ENCODE data around the gene CLCF1. TPM values are rescaled to one million over a fixed set of nuclear protein-coding genes. Genes with fewer than 3 reads are reported as not detected.

Gene CLCF1
- total and polyA plus RNA-seq, 10 of the 15 experiments (the other 5 are each of a cell fraction or from before 2014, with no cell fraction given), result 0.16 to 2.1 (median 0.63) TPM; not detected in 1

DNA sequence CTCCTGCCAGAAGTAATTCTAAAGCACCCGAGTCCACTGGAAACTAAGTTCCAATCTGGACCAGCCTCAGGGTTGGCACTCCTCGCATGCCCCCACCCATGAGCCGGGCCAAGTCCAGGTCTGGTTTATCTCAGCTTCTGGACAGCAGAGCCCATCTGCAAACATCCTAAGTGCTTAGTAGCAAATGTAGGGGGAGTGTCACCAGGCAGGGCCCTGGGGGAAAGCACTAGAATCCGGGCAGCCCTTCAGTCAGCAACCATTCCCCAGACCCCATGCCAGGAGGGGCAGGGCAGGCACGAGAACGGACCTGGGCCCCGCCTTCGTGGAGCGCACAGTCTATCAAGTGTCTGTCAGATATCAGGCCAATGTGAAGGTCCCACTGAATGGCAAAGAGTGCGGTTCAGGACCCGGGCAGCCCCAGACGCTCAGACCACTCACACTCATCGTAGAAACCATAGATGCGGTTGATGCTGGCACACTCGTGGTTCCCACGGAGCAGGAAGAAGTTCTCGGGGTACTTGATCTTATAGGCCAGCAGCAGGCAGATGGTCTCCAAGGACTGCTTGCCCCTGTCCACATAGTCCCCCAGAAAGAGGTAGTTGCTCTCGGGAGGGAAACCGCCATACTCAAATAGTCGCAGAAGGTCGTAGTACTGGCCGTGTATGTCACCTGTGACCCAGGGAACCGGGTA is 27.0 kb upstream of the CLCF1 start:
- peak overlapping the region; percentile 95 for H3K9ac ChIP-seq (ENCODE audit: control insufficient read depth, insufficient read depth, low read length)
- ChIA-PET CTCF (interaction anchor here (1.0 to 5.0 kb wide), 17 partner anchors 11 to 162 kb away, joined by 3 to 53 read pairs (median 9); partner anchors contain the start of genes AIP, CDK2AP2, PITPNM1 and PTPRCAP), POLR2A (interaction anchor here (1.0 to 7.3 kb wide), 14 partner anchors 8 to 160 kb away, joined by 3 to 112 read pairs (median 28); partner anchors contain the start of genes AIP, POLD4, PTPRCAP and RAD9A), SMC1A (ENCODE audit: uncharacterized antibody, unreplicated experiment) (interaction anchor here (0.8 to 5.7 kb wide), 13 partner anchors 8 to 70 kb away, joined by 3 to 46 read pairs (median 6); partner anchors contain the start of genes PTPRCAP, RAD9A, RPS6KB2 and TMEM134), RAD21 (ENCODE audit: unreplicated experiment) (interaction anchor here (1.0 to 6.4 kb wide), 20 partner anchors 8 to 248 kb away, joined by 3 to 112 read pairs (median 10); partner anchors contain the start of genes AIP, PITPNM1, POLD4 and PTPRCAP)
- H3K36me3 ChIP-seq (ENCODE audit: control insufficient read depth in 2 of 2, insufficient read depth in 2 of 2, low read length in 1 of 2), result peaks cover 22 to 24% of the 10 kb centered on the region in 2 experiments
- intact Hi-C loops (cut with micrococcal nuclease; ENCODE audit: unreplicated experiment) (loop anchor here (2.0 to 5.0 kb wide), 2 partner anchors 37 to 68 kb away; partner anchors contain the start of genes PTPRCAP and TMEM134), in situ Hi-C loops (cut with MboI) (no loop called here)
- H2AFZ ChIP-seq (ENCODE audit: control insufficient read depth, low read depth, low read length), result no peak overlapping the region
- H3K79me2 ChIP-seq (ENCODE audit: control insufficient read depth, insufficient read depth, low read length), result peaks cover 56% of the 10 kb centered on the region
- no peaks in the 10 kb centered on the region; the same call in 2 of the 3 replicates for H3K9me3 ChIP-seq (replicated peaks; ENCODE audit: control insufficient read depth, insufficient read depth, low read length)
- H3K4me1 ChIP-seq (ENCODE audit: control insufficient read depth, insufficient read depth, low read length), result peaks cover 38% of the 10 kb centered on the region
- H4K20me1 ChIP-seq (ENCODE audit: control insufficient read depth, insufficient read depth), result no peaks in the 10 kb centered on the region; the same call in 1 of the 2 replicates
- H3K27me3 ChIP-seq (replicated peaks in 1 of 2; ENCODE audit: control insufficient read depth in 2 of 2, insufficient read depth in 2 of 2, low read length in 1 of 2), result no peaks in the 10 kb centered on the region
- DNase-seq (ENCODE audit: low read depth, low spot score), result no peak
- peak overlapping the region; percentile 80 for H3K4me3 ChIP-seq
- no peak for FAIRE-seq
- WGBS (ENCODE audit: insufficient coverage, insufficient replicate concordance, low lambda C conversion rate, missing lambda C conversion rate), result 19% methylated on average over 23 of the region's 23 CpGs
- peak overlapping the region; percentile 98 for H3K4me2 ChIP-seq (ENCODE audit: control insufficient read depth, insufficient read depth)
- TF ChIP-seq RAD51 (IDR thresholded peaks at IDR 0.05) (no peak), POLR2A (IDR thresholded peaks at IDR 0.05; ENCODE audit: low read depth, low read length) (peak; percentile 53; the same call in 1 of the 2 replicates), ZNF274 (IDR thresholded peaks at IDR 0.05; ENCODE audit: insufficient read depth, insufficient read length) (no peak), POLR2AphosphoS2 (IDR thresholded peaks at IDR 0.05; ENCODE audit: low read depth, low read length) (peak; percentile 43; the same call in 1 of the 2 replicates), KLF5 (IDR thresholded peaks at IDR 0.05; ENCODE audit: partially characterized antibody) (no peak), SPI1 (IDR thresholded peaks at IDR 0.05; ENCODE audit: borderline replicate concordance, insufficient read depth, low read depth, low read length) (no peak), GABPA (IDR thresholded peaks at IDR 0.05; ENCODE audit: low read depth) (no peak), STAT3 (IDR thresholded peaks at IDR 0.05; ENCODE audit: low read depth, low read length) (no peak)
- TF ChIP-seq, protein P1, sequence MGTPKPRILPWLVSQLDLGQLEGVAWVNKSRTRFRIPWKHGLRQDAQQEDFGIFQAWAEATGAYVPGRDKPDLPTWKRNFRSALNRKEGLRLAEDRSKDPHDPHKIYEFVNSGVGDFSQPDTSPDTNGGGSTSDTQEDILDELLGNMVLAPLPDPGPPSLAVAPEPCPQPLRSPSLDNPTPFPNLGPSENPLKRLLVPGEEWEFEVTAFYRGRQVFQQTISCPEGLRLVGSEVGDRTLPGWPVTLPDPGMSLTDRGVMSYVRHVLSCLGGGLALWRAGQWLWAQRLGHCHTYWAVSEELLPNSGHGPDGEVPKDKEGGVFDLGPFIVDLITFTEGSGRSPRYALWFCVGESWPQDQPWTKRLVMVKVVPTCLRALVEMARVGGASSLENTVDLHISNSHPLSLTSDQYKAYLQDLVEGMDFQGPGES (IDR thresholded peaks at IDR 0.05), result no peak
- TF ChIP-seq, protein P2, sequence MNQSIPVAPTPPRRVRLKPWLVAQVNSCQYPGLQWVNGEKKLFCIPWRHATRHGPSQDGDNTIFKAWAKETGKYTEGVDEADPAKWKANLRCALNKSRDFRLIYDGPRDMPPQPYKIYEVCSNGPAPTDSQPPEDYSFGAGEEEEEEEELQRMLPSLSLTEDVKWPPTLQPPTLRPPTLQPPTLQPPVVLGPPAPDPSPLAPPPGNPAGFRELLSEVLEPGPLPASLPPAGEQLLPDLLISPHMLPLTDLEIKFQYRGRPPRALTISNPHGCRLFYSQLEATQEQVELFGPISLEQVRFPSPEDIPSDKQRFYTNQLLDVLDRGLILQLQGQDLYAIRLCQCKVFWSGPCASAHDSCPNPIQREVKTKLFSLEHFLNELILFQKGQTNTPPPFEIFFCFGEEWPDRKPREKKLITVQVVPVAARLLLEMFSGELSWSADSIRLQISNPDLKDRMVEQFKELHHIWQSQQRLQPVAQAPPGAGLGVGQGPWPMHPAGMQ (IDR thresholded peaks at IDR 0.05; ENCODE audit: borderline replicate concordance), result no peak
- no TSS peak for BruUV-seq (replicated peaks)
- peak overlapping the region; percentile 94 for H3K27ac ChIP-seq (ENCODE audit: control insufficient read depth, insufficient read depth)
- ATAC-seq, result no peak
